ENCODE data around the gene AGPAT4. TPM values are rescaled to one million over a fixed set of nuclear protein-coding genes. Genes with fewer than 3 reads are reported as not detected.

The AGPAT4 gene
- polyA plus RNA-seq, 2 of the 4 experiments (the other 2 are of a cell fraction): 2.1 to 3.7 TPM

DNA sequence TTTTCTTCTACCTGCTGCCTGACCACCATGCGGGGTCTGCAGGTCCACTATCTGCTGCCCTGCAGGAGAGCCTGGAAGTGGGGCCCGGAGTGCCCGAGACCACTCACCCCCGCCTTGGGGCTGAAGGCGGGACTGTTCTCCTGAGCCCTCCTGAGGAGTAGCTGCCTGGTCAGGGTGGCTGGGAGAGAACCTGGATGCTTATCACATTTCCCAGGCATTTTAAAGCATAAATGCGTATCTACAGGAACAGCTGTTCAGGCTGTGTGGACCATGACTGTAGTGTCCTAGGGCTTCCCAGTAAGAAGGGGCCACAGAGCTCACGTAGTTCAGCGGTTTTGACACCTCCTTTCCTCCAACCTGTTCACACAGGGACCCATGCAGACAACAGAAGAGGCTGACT, 123.3 kb downstream of the AGPAT4 start:
- Histone ChIP-seq H3K4me2 (no peak overlapping the region), H3K9me3 (no peaks in the 10 kb centered on the region), H3K4me1 (no peaks in the 10 kb centered on the region), H3K4me3 (no peak overlapping the region), H3K27ac (no peak overlapping the region)
- DNase-seq (ENCODE audit: low read depth in 1 of 2, low spot score in 1 of 2): no peak
- ChIA-PET CTCF (interaction anchor here (1.3 to 6.6 kb wide), 2 partner anchors 205 to 223 kb away, joined by 3 to 87 read pairs; no protein-coding TSS in a partner anchor), POLR2A (no interaction called here)
- ATAC-seq: no peak
- FAIRE-seq: no peak
- 90% methylated on average over 8 of the region's 8 CpGs for WGBS (ENCODE audit: missing lambda C conversion rate)
- TF ChIP-seq HOXB5 (CRISPR knock-in tag; IDR thresholded peaks at IDR 0.05) (no peak), NFE2L2 (conservative IDR thresholded peaks at IDR 0.05; ENCODE audit: low read length) (no peak), RARB (CRISPR knock-in tag; IDR thresholded peaks at IDR 0.05) (no peak), RNF2 (IDR thresholded peaks at IDR 0.05; ENCODE audit: borderline replicate concordance, low read depth) (no peak), EHF (CRISPR knock-in tag; IDR thresholded peaks at IDR 0.05) (no peak)
- TF ChIP-seq, protein P1, sequence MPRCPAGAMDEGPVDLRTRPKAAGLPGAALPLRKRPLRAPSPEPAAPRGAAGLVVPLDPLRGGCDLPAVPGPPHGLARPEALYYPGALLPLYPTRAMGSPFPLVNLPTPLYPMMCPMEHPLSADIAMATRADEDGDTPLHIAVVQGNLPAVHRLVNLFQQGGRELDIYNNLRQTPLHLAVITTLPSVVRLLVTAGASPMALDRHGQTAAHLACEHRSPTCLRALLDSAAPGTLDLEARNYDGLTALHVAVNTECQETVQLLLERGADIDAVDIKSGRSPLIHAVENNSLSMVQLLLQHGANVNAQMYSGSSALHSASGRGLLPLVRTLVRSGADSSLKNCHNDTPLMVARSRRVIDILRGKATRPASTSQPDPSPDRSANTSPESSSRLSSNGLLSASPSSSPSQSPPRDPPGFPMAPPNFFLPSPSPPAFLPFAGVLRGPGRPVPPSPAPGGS (IDR thresholded peaks at IDR 0.05): no peak

DNA sequence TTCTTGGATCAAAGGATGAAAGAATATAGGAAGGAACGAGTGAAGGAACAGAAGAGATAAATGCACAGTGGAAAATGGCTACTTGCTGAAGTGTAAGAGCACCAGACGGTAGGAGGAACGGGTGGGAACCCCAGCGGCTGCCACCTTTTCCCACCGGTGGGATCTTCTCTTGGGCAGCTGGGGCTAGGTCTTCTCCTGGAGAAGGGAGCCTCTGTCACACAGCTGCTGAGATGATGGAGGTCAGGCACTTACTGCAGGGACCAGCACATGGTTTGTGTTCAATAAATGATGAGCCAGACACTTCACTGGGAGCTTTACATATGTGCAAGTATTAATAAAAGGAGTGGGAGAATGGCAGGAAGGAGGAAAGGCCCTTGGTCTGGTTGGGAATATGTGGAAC, 123.7 kb downstream of the AGPAT4 start:
- ChIA-PET POLR2A (no interaction called here), CTCF (interaction anchor here (6.6 kb wide), 1 partner anchor 223 kb away, joined by 87 read pairs; no protein-coding TSS in a partner anchor)
- H3K4me2 ChIP-seq: no peak overlapping the region
- no peak overlapping the region for H3K27ac ChIP-seq
- H3K4me1 ChIP-seq: no peaks in the 10 kb centered on the region
- WGBS (ENCODE audit: missing lambda C conversion rate): 81% methylated on average over 5 of the region's 5 CpGs
- FAIRE-seq: no peak
- H3K9me3 ChIP-seq: no peaks in the 10 kb centered on the region
- DNase-seq (ENCODE audit: low read depth in 1 of 2, low spot score in 1 of 2): no peak
- TF ChIP-seq TFCP2L1 (CRISPR knock-in tag; IDR thresholded peaks at IDR 0.05) (no peak), GATA3 (IDR thresholded peaks at IDR 0.05; ENCODE audit: borderline replicate concordance) (no peak), ESRRA (IDR thresholded peaks at IDR 0.05; ENCODE audit: borderline replicate concordance, low read length) (no peak), NFE2L2 (conservative IDR thresholded peaks at IDR 0.05; ENCODE audit: low read length) (no peak), CBX2 (IDR thresholded peaks at IDR 0.05; ENCODE audit: borderline replicate concordance, low read depth) (no peak), ZSCAN20 (CRISPR knock-in tag; IDR thresholded peaks at IDR 0.05) (no peak), FOSL2 (IDR thresholded peaks at IDR 0.05) (no peak), FOSL2 (CRISPR knock-in tag; IDR thresholded peaks at IDR 0.05) (no peak), HDAC2 (IDR thresholded peaks at IDR 0.05) (no peak), EHMT2 (IDR thresholded peaks at IDR 0.05; ENCODE audit: low read depth) (no peak), NR3C1 (IDR thresholded peaks at IDR 0.05) (no peak), JUNB (IDR thresholded peaks at IDR 0.05) (no peak), ZC3H11A (IDR thresholded peaks at IDR 0.05) (no peak), MAFK (IDR thresholded peaks at IDR 0.05; ENCODE audit: partially characterized antibody) (no peak), HEYL (CRISPR knock-in tag; IDR thresholded peaks at IDR 0.05) (no peak), FOSB (CRISPR knock-in tag; IDR thresholded peaks at IDR 0.05) (no peak), FOXS1 (CRISPR knock-in tag; IDR thresholded peaks at IDR 0.05) (no peak)
- TF ChIP-seq, protein P2, sequence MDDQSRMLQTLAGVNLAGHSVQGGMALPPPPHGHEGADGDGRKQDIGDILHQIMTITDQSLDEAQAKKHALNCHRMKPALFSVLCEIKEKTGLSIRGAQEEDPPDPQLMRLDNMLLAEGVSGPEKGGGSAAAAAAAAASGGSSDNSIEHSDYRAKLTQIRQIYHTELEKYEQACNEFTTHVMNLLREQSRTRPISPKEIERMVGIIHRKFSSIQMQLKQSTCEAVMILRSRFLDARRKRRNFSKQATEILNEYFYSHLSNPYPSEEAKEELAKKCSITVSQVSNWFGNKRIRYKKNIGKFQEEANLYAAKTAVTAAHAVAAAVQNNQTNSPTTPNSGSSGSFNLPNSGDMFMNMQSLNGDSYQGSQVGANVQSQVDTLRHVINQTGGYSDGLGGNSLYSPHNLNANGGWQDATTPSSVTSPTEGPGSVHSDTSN (IDR thresholded peaks at IDR 0.05): no peak
- TF ChIP-seq, protein P3, sequence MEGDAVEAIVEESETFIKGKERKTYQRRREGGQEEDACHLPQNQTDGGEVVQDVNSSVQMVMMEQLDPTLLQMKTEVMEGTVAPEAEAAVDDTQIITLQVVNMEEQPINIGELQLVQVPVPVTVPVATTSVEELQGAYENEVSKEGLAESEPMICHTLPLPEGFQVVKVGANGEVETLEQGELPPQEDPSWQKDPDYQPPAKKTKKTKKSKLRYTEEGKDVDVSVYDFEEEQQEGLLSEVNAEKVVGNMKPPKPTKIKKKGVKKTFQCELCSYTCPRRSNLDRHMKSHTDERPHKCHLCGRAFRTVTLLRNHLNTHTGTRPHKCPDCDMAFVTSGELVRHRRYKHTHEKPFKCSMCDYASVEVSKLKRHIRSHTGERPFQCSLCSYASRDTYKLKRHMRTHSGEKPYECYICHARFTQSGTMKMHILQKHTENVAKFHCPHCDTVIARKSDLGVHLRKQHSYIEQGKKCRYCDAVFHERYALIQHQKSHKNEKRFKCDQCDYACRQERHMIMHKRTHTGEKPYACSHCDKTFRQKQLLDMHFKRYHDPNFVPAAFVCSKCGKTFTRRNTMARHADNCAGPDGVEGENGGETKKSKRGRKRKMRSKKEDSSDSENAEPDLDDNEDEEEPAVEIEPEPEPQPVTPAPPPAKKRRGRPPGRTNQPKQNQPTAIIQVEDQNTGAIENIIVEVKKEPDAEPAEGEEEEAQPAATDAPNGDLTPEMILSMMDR (IDR thresholded peaks at IDR 0.05): no peak
- TF ChIP-seq, protein P4, sequence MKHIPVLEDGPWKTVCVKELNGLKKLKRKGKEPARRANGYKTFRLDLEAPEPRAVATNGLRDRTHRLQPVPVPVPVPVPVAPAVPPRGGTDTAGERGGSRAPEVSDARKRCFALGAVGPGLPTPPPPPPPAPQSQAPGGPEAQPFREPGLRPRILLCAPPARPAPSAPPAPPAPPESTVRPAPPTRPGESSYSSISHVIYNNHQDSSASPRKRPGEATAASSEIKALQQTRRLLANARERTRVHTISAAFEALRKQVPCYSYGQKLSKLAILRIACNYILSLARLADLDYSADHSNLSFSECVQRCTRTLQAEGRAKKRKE (CRISPR knock-in tag; IDR thresholded peaks at IDR 0.05; ENCODE audit: low read depth): no peak
- no peak for ATAC-seq
- H3K4me3 ChIP-seq: no peak overlapping the region

Measured in A549 (cell line).